HG03159 (cell line): ENCODE results near the gene ANKMY1.

Experiments
- ATAC-seq: cut with Tn5 transposase; IDR thresholded peaks from one replicate; pipeline ENCODE4 v1.9.1; 2021; ENCODE audit warnings: mild to moderate bottlenecking, moderate library complexity; ENCODE audit not compliant: unreplicated experiment

Gene ANKMY1

GRCh38 chr2:240557808-240558207 is at the start of gene ANKMY1:
TSS of gene ANKMY1 (minus strand) at chr2:240557988. CDS start at chr2:240557335, 653 bp downstream.
- ATAC-seq, result no peak

GRCh38 chr2:240605867-240606743 is 48.3 kb upstream of the ANKMY1 start:
- no peak for ATAC-seq

- no peak for ATAC-seq
These were observed 47.3 kb upstream of the ANKMY1 start for GRCh38 chr2:240604939-240605716.

GRCh38 chr2:240604291-240604938 is 46.6 kb upstream of the ANKMY1 start:
- ATAC-seq, result no peak

GRCh38 chr2:240603846-240604245 is 46.1 kb upstream of the ANKMY1 start:
- no peak for ATAC-seq

GRCh38 chr2:240603081-240603835 is 45.5 kb upstream of the ANKMY1 start:
- no peak for ATAC-seq

GRCh38 chr2:240602266-240603050 is 44.7 kb upstream of the ANKMY1 start:
- ATAC-seq, result no peak

GRCh38 chr2:240601831-240602160 is 44.0 kb upstream of the ANKMY1 start:
- no peak for ATAC-seq

GRCh38 chr2:240601061-240601830 is 43.5 kb upstream of the ANKMY1 start:
- no peak for ATAC-seq

- no peak for ATAC-seq
These were observed 42.7 kb upstream of the ANKMY1 start for GRCh38 chr2:240600451-240600961.

- ATAC-seq, result no peak
These were observed 41.4 kb upstream of the ANKMY1 start for GRCh38 chr2:240599141-240599583.

GRCh38 chr2:240598311-240598911 is 40.6 kb upstream of the ANKMY1 start:
- no peak for ATAC-seq

GRCh38 chr2:240597419-240598181 is 39.8 kb upstream of the ANKMY1 start:
- no peak for ATAC-seq

- no peak for ATAC-seq
These were observed 39.2 kb upstream of the ANKMY1 start for GRCh38 chr2:240597054-240597418.

- ATAC-seq, result no peak
These were observed 38.7 kb upstream of the ANKMY1 start for GRCh38 chr2:240596491-240596931.

GRCh38 chr2:240596080-240596460 is 38.3 kb upstream of the ANKMY1 start:
- no peak for ATAC-seq

GRCh38 chr2:240595381-240596079 is 37.7 kb upstream of the ANKMY1 start:
- ATAC-seq, result no peak
